Left renal pelvis (tissue), 4 donors: Measurements from ENCODE around the gene HSD3B7. TPM values are rescaled to one million over a fixed set of nuclear protein-coding genes. Genes with fewer than 3 reads are reported as not detected.
"Not testable (repeated sequence)": the region's sequence is repeated elsewhere in the genome, so short reads cannot be mapped to it uniquely, and the experiment has no call there.

Source experiments
- DNase-seq, 4 donors: peaks; one replicate each; pipeline ENCODE4 v3.0.0-alpha.2; 2013; ENCODE audit warnings: low read depth in 4 of 4, low spot score in 3 of 4
- polyA plus RNA-seq, 4 donors: library from polyadenylated mRNA; unstranded; fragments of 120-200 nt; gene quantifications; one replicate each; pipeline ENCODE4 v1.2.1, GENCODE V29; 2013; ENCODE audit not compliant: insufficient read length in 4 of 4

Gene HSD3B7
- polyA plus RNA-seq, 4 donors: 6.7 to 11.8 (median 8.9) TPM

- not testable (repeated sequence) for DNase-seq
Observed at GRCh38 chr16:31017756-31018155, 32.7 kb downstream of the HSD3B7 start.

GRCh38 chr16:31020536-31020935 lies 35.5 kb downstream of the HSD3B7 start:
- DNase-seq: no peak

- no peak for DNase-seq
Observed at GRCh38 chr16:31022544-31023251, 37.7 kb downstream of the HSD3B7 start.

- DNase-seq: no peak
Observed at GRCh38 chr16:31023252-31023602, 38.2 kb downstream of the HSD3B7 start.

GRCh38 chr16:31023627-31024226 lies 38.7 kb downstream of the HSD3B7 start:
- DNase-seq: no peak

GRCh38 chr16:31025339-31025738 lies 40.3 kb downstream of the HSD3B7 start:
- no peak for DNase-seq

- no peak for DNase-seq
Observed at GRCh38 chr16:31029272-31029671, 44.3 kb downstream of the HSD3B7 start.

- DNase-seq: no peak
Observed at GRCh38 chr16:31031276-31031675, 46.3 kb downstream of the HSD3B7 start.

GRCh38 chr16:31032736-31033708 lies 48.0 kb downstream of the HSD3B7 start, which contains the start of gene STX4:
STX4 (plus strand) TSS chr16:31033558; CDS start chr16:31033806, 248 bp downstream.
- peak; percentile 88 to 95 (median 94) for DNase-seq

GRCh38 chr16:31033709-31034492 lies 48.9 kb downstream of the HSD3B7 start:
- DNase-seq: peak in 3 of 4 donors; percentile 44 to 66 (median 63)

- DNase-seq: no peak
Observed at GRCh38 chr16:31036691-31037090, 51.7 kb downstream of the HSD3B7 start.

Other genes starting within 250 kb of the HSD3B7 start
- gene PHKG2, start 236.8 kb upstream of the HSD3B7 start, polyA plus RNA-seq: 10 to 100 TPM; 19.4 to 44.5 (median 26.0) TPM
- 10 to 100 TPM in 1 of 4 donors, 1 to 10 TPM in 3; 2.2 to 12.2 (median 8.5) TPM for gene CFAP119, start 223.1 kb upstream of the HSD3B7 start, polyA plus RNA-seq
- 100 to 1,000 TPM; 108 to 129 (median 121) TPM for gene RNF40, start 222.9 kb upstream of the HSD3B7 start, polyA plus RNA-seq
- gene ZNF629, start 198.0 kb upstream of the HSD3B7 start, polyA plus RNA-seq: 10 to 100 TPM; 20.2 to 27.7 (median 27.0) TPM
- gene BCL7C, start 91.1 kb upstream of the HSD3B7 start, polyA plus RNA-seq: 10 to 100 TPM; 35.3 to 51.7 (median 43.7) TPM
- 1 to 10 TPM; 6.9 to 8.8 (median 7.7) TPM for gene CTF1, start 88.6 kb upstream of the HSD3B7 start, polyA plus RNA-seq
- gene FBXL19, start 61.6 kb upstream of the HSD3B7 start, polyA plus RNA-seq: 10 to 100 TPM; 16.5 to 35.4 (median 18.3) TPM
- 10 to 100 TPM; 13.1 to 18.7 (median 17.4) TPM for gene ORAI3, start 36.1 kb upstream of the HSD3B7 start, polyA plus RNA-seq
- 10 to 100 TPM; 15.2 to 20.7 (median 15.7) TPM for gene SETD1A, start 27.5 kb upstream of the HSD3B7 start, polyA plus RNA-seq
- gene STX1B, start 25.4 kb downstream of the HSD3B7 start, polyA plus RNA-seq: 1 to 10 TPM; 1.2 to 2.8 (median 2.2) TPM
- 10 to 100 TPM; 29.1 to 48.6 (median 34.8) TPM for gene STX4, start 48.4 kb downstream of the HSD3B7 start, polyA plus RNA-seq
- gene ZNF668, start 89.0 kb downstream of the HSD3B7 start, polyA plus RNA-seq: 1 to 10 TPM; 4.6 to 9.0 (median 5.7) TPM
- gene ZNF646, start 89.2 kb downstream of the HSD3B7 start, polyA plus RNA-seq: 10 to 100 TPM; 10.3 to 15.0 (median 11.7) TPM
- 1 to 10 TPM in 3 of 4 donors, under 1 TPM in 1; 0.59 to 2.1 (median 1.1) TPM for gene PRSS53, start 103.7 kb downstream of the HSD3B7 start, polyA plus RNA-seq
- gene VKORC1, start 109.6 kb downstream of the HSD3B7 start, polyA plus RNA-seq: 10 to 100 TPM; 74.1 to 77.8 (median 76.9) TPM
- 10 to 100 TPM; 30.1 to 46.3 (median 35.9) TPM for gene BCKDK, start 123.2 kb downstream of the HSD3B7 start, polyA plus RNA-seq
- 10 to 100 TPM; 54.1 to 80.2 (median 62.6) TPM for gene KAT8, start 132.5 kb downstream of the HSD3B7 start, polyA plus RNA-seq
- gene PRSS8, start 150.5 kb downstream of the HSD3B7 start, polyA plus RNA-seq: 10 to 100 TPM in 3 of 4 donors, 1 to 10 TPM in 1; 2.1 to 70.6 (median 54.9) TPM
- 1 to 10 TPM in 2 of 4 donors, under 1 TPM in 2; 0.73 to 2.4 (median 1.5) TPM for gene PRSS36, start 164.9 kb downstream of the HSD3B7 start, polyA plus RNA-seq
- 100 to 1,000 TPM; 577 to 823 (median 699) TPM for gene FUS, start 194.9 kb downstream of the HSD3B7 start, polyA plus RNA-seq
- gene PYCARD, start 217.6 kb downstream of the HSD3B7 start, polyA plus RNA-seq: 10 to 100 TPM in 2 of 4 donors, 1 to 10 TPM in 2; 8.5 to 13.7 (median 10.9) TPM
- gene TRIM72, start 228.9 kb downstream of the HSD3B7 start, polyA plus RNA-seq: under 1 TPM; 0.04 to 0.15 (median 0.11) TPM
- not detected for gene PYDC1, start 231.9 kb downstream of the HSD3B7 start, polyA plus RNA-seq